GM19324 (cell line): ENCODE measurements around the gene SCGB1A1.
"Not testable (repeated sequence)": the region's sequence is repeated elsewhere in the genome, so short reads cannot be mapped to it uniquely, and the experiment has no call there.

Experiments
- ATAC-seq: cut with Tn5 transposase; IDR thresholded peaks from one replicate; pipeline ENCODE4 v1.9.1; 2021; ENCODE audit warnings: mild to moderate bottlenecking, moderate library complexity; ENCODE audit not compliant: unreplicated experiment, low FRiP score

Gene SCGB1A1

GRCh38 chr11:62444835-62445234 is 26.0 kb downstream of the SCGB1A1 start:
- ATAC-seq: no peak

GRCh38 chr11:62445314-62445740 is 26.5 kb downstream of the SCGB1A1 start:
- ATAC-seq: no peak

GRCh38 chr11:62446091-62446490 is 27.3 kb downstream of the SCGB1A1 start:
- no peak for ATAC-seq

- ATAC-seq: no peak
Observed at GRCh38 chr11:62449451-62449851, 30.6 kb downstream of the SCGB1A1 start.

- ATAC-seq: not testable (repeated sequence)
Observed at GRCh38 chr11:62449912-62450311, 31.1 kb downstream of the SCGB1A1 start.

GRCh38 chr11:62450543-62451240 is 31.9 kb downstream of the SCGB1A1 start:
- ATAC-seq: no peak

- no peak for ATAC-seq
Observed at GRCh38 chr11:62451241-62451621, 32.4 kb downstream of the SCGB1A1 start.

GRCh38 chr11:62452261-62452660 is 33.4 kb downstream of the SCGB1A1 start:
- ATAC-seq: no peak

- ATAC-seq: no peak
Observed at GRCh38 chr11:62452839-62453468, 34.1 kb downstream of the SCGB1A1 start.

- no peak for ATAC-seq
Observed at GRCh38 chr11:62456630-62457029, 37.8 kb downstream of the SCGB1A1 start.

GRCh38 chr11:62457478-62457877 is 38.6 kb downstream of the SCGB1A1 start:
- ATAC-seq: no peak

- no peak for ATAC-seq
Observed at GRCh38 chr11:62458212-62459002, 39.6 kb downstream of the SCGB1A1 start.

- no peak for ATAC-seq
Observed at GRCh38 chr11:62459080-62459479, 40.2 kb downstream of the SCGB1A1 start.

- ATAC-seq: no peak
Observed at GRCh38 chr11:62461740-62462507, 43.1 kb downstream of the SCGB1A1 start.

- no peak for ATAC-seq
Observed at GRCh38 chr11:62462508-62462892, 43.7 kb downstream of the SCGB1A1 start.

GRCh38 chr11:62463121-62463542 is 44.3 kb downstream of the SCGB1A1 start:
- no peak for ATAC-seq

GRCh38 chr11:62464655-62465054 is 45.8 kb downstream of the SCGB1A1 start:
- ATAC-seq: no peak

- ATAC-seq: no peak
Observed at GRCh38 chr11:62466444-62466843, 47.6 kb downstream of the SCGB1A1 start.

- no peak for ATAC-seq
Observed at GRCh38 chr11:62468577-62468976, 49.7 kb downstream of the SCGB1A1 start.

GRCh38 chr11:62471603-62472002 is 52.8 kb downstream of the SCGB1A1 start:
- no peak for ATAC-seq
